ENCODE data around the gene ATG7.
"Not testable (repeated sequence)": the region's sequence is repeated elsewhere in the genome, so short reads cannot be mapped to it uniquely, and the experiment has no call there.

ATG7 gene

GRCh38 chr3:11391174-11391879 is 119.1 kb downstream of the ATG7 start:
- no peak for DNase-seq

DNA sequence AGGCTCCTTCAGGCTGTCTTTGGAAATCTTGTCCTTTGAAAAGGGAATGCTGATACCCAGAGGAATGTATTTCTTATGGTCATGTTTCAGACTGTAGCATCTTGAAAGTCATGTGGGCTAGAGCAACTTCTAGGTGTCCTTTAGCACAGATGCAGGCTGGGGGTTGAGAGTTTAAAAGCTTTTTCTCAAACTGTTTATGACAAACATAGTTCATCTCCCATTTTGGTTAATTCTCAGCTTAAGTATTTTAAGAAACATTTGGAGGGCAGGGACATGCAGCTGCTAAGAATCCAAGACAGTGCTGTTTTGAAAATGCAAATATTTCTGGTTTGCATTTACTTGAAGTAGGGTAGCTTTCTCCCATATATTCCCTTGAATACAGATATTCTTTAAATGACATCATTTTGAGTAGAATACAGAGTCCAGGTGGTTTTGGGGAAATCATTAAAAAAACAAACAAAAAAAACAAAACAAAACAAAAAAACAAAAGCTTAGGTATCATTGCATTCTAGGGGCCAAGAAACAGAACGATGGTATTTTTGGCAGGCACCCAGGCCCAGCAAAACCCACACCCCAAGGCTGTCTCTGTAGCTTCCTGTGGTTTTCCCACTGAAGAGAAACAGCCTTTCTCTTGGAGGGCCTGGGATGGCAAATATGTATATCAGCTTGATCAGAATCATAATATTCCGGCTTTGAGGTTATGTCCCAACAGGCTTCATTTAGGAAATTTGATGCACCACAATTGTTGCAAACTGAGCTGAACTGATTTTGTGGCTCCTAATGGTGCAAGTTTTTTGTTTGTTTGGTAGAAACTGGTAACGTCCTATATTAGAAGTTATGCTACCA is 120.0 kb downstream of the ATG7 start:
- DNase-seq: no peak

GRCh38 chr3:11392860-11393114 is 120.6 kb downstream of the ATG7 start:
- no peak for DNase-seq

GRCh38 chr3:11393401-11393800 is 121.2 kb downstream of the ATG7 start:
- DNase-seq: no peak

GRCh38 chr3:11394392-11394791 is 122.2 kb downstream of the ATG7 start:
- no peak for DNase-seq

GRCh38 chr3:11400213-11400612 is 128.0 kb downstream of the ATG7 start:
- DNase-seq: no peak

GRCh38 chr3:11401434-11401833 is 129.2 kb downstream of the ATG7 start:
- DNase-seq: no peak

GRCh38 chr3:11405323-11405722 is 133.1 kb downstream of the ATG7 start:
- no peak for DNase-seq

DNA sequence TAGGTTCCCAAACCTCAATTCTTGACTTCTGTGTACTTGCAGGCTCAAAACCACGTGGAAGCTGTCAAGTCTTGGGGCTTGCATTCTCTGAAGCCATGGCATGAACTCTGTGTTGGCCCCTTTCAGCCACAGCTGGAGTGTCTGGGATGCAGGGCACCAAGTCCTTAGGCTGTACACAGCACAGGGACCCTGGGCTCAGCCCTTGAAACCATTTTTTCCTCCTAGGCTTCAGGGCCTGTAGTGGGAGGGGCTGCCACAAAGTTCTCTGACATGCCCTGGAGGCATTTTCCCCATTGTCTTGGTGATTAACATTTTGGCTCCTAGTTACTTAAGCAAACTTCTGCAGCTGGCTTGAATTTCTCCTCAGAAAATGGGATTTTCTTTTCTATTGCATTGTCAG is 135.4 kb downstream of the ATG7 start:
- DNase-seq: no peak

DNA sequence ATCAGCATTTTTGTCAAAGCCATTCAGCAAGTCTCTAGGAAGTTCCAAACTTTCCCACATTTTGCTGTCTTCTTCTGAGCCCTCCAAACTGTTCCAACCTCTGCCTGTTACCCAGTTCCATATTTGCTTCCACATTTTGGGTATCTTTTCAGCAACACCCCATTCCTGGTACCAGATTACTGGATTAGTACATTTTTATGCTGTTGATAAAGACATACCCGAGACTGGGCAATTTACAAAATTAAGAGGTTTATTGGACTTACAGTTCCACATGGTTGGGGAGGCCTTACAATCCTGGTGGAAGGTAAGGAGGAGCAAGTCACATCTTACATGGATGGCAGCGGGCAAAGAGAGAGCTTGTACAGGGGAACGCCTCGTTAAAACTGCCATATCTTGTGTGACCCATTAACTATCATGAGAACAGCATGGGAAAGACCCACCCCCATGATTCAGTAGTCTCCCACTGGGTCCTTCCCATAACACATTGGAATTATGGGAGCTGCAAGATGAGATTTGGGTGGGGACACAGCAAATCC is 136.2 kb downstream of the ATG7 start:
- DNase-seq: not testable (repeated sequence)

GRCh38 chr3:11410564-11410963 is 138.4 kb downstream of the ATG7 start:
- no peak for DNase-seq

GRCh38 chr3:11411956-11412355 is 139.8 kb downstream of the ATG7 start:
- DNase-seq: no peak

DNA sequence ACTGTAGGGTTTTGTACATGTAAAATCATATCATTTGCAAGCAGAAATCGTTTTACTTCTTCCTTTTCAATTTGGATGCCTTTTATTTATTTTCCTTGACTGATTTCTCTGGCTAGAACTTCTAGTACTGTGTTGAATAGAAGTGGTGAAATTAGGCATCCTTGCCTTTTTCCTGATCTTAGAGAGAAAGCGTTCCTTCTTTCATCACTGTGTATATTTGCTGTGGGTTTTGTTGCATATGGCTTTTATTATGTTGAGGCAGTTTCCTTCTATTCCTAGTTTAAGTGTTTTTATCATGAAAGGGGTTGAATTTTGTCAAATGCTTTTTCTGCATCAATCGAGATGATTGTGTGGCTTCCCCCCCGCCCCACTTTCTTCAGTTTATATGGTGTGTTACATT is 140.9 kb downstream of the ATG7 start:
- DNase-seq: no peak

DNA sequence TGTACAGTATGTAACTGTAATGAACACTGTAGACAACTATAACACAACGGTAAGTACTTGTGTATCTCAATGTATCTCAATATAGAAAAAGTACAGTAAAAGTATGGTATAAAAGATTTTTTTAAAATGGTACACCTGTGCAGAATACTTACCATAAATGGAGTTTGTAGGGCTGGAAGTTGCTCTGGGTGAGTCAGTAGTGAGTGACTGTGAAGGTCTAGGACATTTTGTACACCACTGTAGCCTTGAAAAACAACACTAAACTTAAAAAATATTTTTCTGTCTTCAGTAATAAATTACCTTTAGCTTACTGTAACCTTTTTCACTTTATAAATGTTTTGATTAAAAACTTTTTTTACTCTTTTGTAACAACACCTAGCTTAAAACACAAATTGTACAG is 142.9 kb downstream of the ATG7 start:
- DNase-seq: no peak

DNA sequence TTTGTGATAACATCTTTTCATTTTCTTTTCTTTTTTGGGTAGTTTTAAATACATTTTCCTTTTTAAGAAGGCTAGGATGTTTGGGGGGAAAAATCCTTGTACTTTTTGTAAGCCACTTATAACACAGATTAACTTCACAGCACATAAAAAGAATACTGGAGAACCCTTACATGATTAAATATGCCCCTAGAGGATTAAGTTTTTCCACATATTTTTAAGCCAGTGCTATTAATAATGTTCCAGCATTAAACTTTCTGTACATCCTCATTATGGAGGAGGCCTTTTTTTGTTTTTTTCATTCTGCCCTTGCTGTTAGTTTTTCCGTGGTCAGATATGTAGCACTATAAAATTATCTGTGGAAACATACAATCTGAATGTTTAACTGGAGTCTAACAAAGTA is 147.9 kb downstream of the ATG7 start:
- no peak for DNase-seq

- no peak for DNase-seq
These were observed 150.1 kb downstream of the ATG7 start for GRCh38 chr3:11422291-11422690.

DNA sequence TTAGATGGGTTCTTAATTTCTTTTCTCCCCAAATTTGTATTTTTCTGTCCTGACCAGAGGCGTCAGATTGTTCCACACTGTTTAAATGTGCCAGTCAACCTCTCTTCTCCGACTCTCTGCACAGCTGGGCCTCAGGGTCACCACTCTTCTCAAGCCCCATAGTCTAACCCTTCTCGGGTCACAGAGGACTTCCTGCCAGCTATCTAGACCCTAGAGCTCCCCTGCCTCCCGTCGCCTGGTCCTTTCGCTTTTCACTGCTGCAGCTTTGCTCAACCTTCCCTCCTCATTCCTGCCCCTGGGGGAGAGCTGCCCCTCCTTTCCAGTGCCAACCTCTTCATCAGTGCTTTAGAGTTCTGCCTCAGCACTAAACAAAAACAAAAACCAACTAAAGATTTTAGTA is 151.7 kb downstream of the ATG7 start:
- DNase-seq: no peak

- no peak for DNase-seq
These were observed 152.1 kb downstream of the ATG7 start for GRCh38 chr3:11424277-11424676.

DNA sequence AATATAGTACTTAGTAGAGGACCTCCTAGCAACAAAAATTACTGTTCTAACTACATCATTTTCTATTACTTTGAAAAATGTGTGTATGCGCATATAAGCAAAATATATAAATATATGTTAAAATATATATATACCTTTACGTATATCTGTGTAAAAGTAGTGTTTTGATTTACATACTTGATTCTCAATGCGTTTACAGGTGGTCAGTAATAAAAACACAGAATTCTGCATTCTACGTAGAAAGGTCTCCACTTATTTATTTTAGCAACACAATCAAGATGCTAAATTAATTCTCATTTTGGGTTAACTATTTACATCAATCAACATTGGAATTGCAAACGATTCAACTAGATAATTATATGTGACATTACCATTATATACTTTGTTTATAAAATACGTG is 158.0 kb downstream of the ATG7 start:
- no peak for DNase-seq

DNA sequence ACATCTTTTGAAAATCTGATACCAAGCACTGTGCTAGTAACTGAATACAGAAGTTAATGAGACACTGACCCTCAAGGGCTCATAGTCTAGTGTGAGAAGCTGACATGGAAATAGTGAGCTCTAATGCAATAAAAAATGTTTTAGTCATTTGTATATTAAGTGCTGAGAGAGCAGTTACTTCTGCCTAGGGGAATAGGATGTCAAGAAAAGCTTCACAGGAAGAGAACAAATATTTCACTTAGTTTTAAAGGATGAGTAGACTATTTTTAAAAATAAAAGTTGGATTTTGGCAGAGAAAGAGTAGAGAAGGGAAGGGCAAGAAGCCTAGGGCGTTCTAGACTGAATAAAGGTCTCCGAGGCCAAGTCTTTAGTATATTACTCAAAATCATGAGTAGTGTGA is 158.4 kb downstream of the ATG7 start:
- no peak for DNase-seq

GRCh38 chr3:11431319-11431718 is 159.1 kb downstream of the ATG7 start:
- no peak for DNase-seq

- no peak for DNase-seq
These were observed 161.9 kb downstream of the ATG7 start for GRCh38 chr3:11434017-11434526.

GRCh38 chr3:11434563-11435096 is 162.4 kb downstream of the ATG7 start:
- DNase-seq: no peak
